Measurements from ENCODE around the gene SLC10A1. TPM values are rescaled to one million over a fixed set of nuclear protein-coding genes. Genes with fewer than 3 reads are reported as not detected.

Gene SLC10A1
- total and polyA plus RNA-seq, 2 of the 4 experiments (the other 2 are of a cell fraction): 0.03 TPM; not detected in 1

GRCh38 chr14:69749956-69750355, 47.1 kb downstream of the SLC10A1 start:
- no TSS peak for BruUV-seq (replicated peaks)
- H2AK5ac ChIP-seq (ENCODE audit: low read depth, low read length): no peak overlapping the region
- no CpG with 5 or more reads among the region's 1 CpG for WGBS, 2 experiments (ENCODE audit: extremely low coverage in 2 of 2, insufficient read length in 1 of 2)
- no peak overlapping the region for H3K4ac ChIP-seq (ENCODE audit: low read depth, low read length)
- no peak overlapping the region for H2BK5ac ChIP-seq (ENCODE audit: low read depth, low read length, poor library complexity, severe bottlenecking)
- ATAC-seq (ENCODE audit: low read depth) (no peak), DNase-seq (no peak)
- CTCF ChIA-PET: no interaction called here
- no peak overlapping the region for H2BK15ac ChIP-seq (ENCODE audit: low read depth, low read length)
- intact Hi-C loops (cut with micrococcal nuclease) (no loop called here), dilution Hi-C loops (cut with HindIII; ENCODE audit: low sequenced_read_pairs, unreplicated experiment) (no loop called here), in situ Hi-C loops (cut with MboI; ENCODE audit: low sequenced_read_pairs) (loop anchor here (25.0 kb wide), 1 partner anchor 488 kb away; the partner anchor contains the start of gene GALNT16)
- H2AK9ac ChIP-seq (replicated peaks; ENCODE audit: low read depth, low read length, poor library complexity): no peak overlapping the region
- no peak overlapping the region for H3K23ac ChIP-seq (ENCODE audit: low read depth, low read length)
- no peaks in the 10 kb centered on the region for H3K9me1 ChIP-seq (ENCODE audit: insufficient read depth, low read length)
- H3K27me3 ChIP-seq (ENCODE audit: control insufficient read depth, insufficient read depth, low read length): peaks cover 2% of the 10 kb centered on the region; the same call in 1 of the 2 replicates
- H3K27ac ChIP-seq (ENCODE audit: insufficient read depth, low read length): no peak overlapping the region
- H3K4me1 ChIP-seq (ENCODE audit: control insufficient read depth, insufficient read depth, low read length): no peaks in the 10 kb centered on the region
- H3K9me3 ChIP-seq (ENCODE audit: control insufficient read depth, insufficient read depth, low read length): no peaks in the 10 kb centered on the region
- no peak overlapping the region for H3K4me2 ChIP-seq (ENCODE audit: low read depth, low read length)
- no peak overlapping the region for H4K8ac ChIP-seq (ENCODE audit: low read depth in 2 of 2, low read length in 2 of 2)
- H3K9ac ChIP-seq (ENCODE audit: low read depth, low read length): no peak overlapping the region
- H3K56ac ChIP-seq (ENCODE audit: extremely low read depth, insufficient read depth, low read length): no peak overlapping the region
- H4K20me1 ChIP-seq (ENCODE audit: insufficient read depth, low read length): no peaks in the 10 kb centered on the region
- H4K91ac ChIP-seq (ENCODE audit: insufficient read depth, low read depth, low read length): no peak overlapping the region
- H3K79me1 ChIP-seq (ENCODE audit: low read depth in 1 of 2, low read length in 2 of 2): no peaks in the 10 kb centered on the region
- H2BK120ac ChIP-seq (ENCODE audit: low read depth, low read length): no peak overlapping the region
- TF ChIP-seq MAFK (IDR thresholded peaks at IDR 0.05; ENCODE audit: low read depth, low read length) (no peak), FOS (IDR thresholded peaks at IDR 0.05; ENCODE audit: low read depth, low read length) (no peak), POLR2A (IDR thresholded peaks at IDR 0.05; ENCODE audit: low read depth, low read length) (no peak), RFX5 (IDR thresholded peaks at IDR 0.05; ENCODE audit: low read depth, low read length) (no peak), RAD21 (IDR thresholded peaks at IDR 0.05; ENCODE audit: low read length) (no peak), CHD1 (IDR thresholded peaks at IDR 0.05; ENCODE audit: low read depth, low read length) (no peak), RCOR1 (IDR thresholded peaks at IDR 0.05; ENCODE audit: insufficient replicate concordance, low read length) (no peak), BHLHE40 (IDR thresholded peaks at IDR 0.05; ENCODE audit: low read depth, low read length) (no peak), CTCF (conservative IDR thresholded peaks at IDR 0.05; ENCODE audit: low read depth, low read length) (no peak), MXI1 (IDR thresholded peaks at IDR 0.05; ENCODE audit: borderline replicate concordance, low read depth, low read length) (no peak), MAZ (IDR thresholded peaks at IDR 0.05; ENCODE audit: borderline replicate concordance, low read depth, low read length) (no peak), SMC3 (IDR thresholded peaks at IDR 0.05; ENCODE audit: low read depth, low read length) (no peak)
- H4K5ac ChIP-seq (ENCODE audit: low read depth, low read length): no peak overlapping the region
- no peak overlapping the region for H2BK20ac ChIP-seq (ENCODE audit: low read depth, low read length)
- no peaks in the 10 kb centered on the region for H3K36me3 ChIP-seq (ENCODE audit: control insufficient read depth, insufficient read depth, low read length)
- no peak overlapping the region for H2AFZ ChIP-seq (replicated peaks; ENCODE audit: low read length, poor library complexity)
- POLR2A ChIA-PET (ENCODE audit: unreplicated experiment): no interaction called here
- no peak overlapping the region for H3K18ac ChIP-seq (ENCODE audit: low read depth, low read length)
- H3K4me3 ChIP-seq (ENCODE audit: insufficient read depth, low read depth, low read length): no peak overlapping the region
- no peak overlapping the region for H3K14ac ChIP-seq (replicated peaks; ENCODE audit: low read depth, low read length)
